Lung (tissue), 12 donors: ENCODE measurements around the gene MACROH2A1. TPM values are rescaled to one million over a fixed set of nuclear protein-coding genes. Genes with fewer than 3 reads are reported as not detected.

Experiments used
- ATAC-seq: fragments of 200-7000 bp; cut with Tn5 transposase; one replicate; pipeline ENCODE4 v1.9.1; 2020; ENCODE audit warnings: moderate number of reproducible peaks; ENCODE audit not compliant: insufficient read depth, low FRiP score
- DNase-seq, 3 donors: peaks; one replicate each; pipeline ENCODE4 v3.0.0-alpha.2; 2013 to 2017
- H3K27ac ChIP-seq, 2 donors: one replicate each; pipeline ENCODE4 v1.5.1; 2013; ENCODE audit warnings: mild to moderate bottlenecking in 2 of 2, moderate library complexity in 2 of 2, control low read depth in 1 of 2, inconsistent platforms in 1 of 2, low read depth in 1 of 2, low read length in 1 of 2
- H3K27me3 ChIP-seq, 3 donors: one replicate each; pipeline ENCODE4 v1.5.1; 2013; ENCODE audit warnings: low read length in 2 of 3; ENCODE audit not compliant: control insufficient read depth in 3 of 3, insufficient read depth in 3 of 3
- H3K36me3 ChIP-seq, 4 donors: one replicate each; pipeline ENCODE4 v1.5.1; 2013; ENCODE audit warnings: low read length in 4 of 4, mild to moderate bottlenecking in 1 of 4, moderate library complexity in 1 of 4; ENCODE audit not compliant: control insufficient read depth in 4 of 4, insufficient read depth in 4 of 4
- H3K4me1 ChIP-seq, 5 donors: one replicate each; pipeline ENCODE4 v1.5.1; 2013; ENCODE audit warnings: low read length in 5 of 5, mild to moderate bottlenecking in 2 of 5, moderate library complexity in 1 of 5; ENCODE audit not compliant: control insufficient read depth in 5 of 5, insufficient read depth in 5 of 5
- H3K4me3 ChIP-seq: one replicate; pipeline ENCODE4 v1.5.1; 2013; ENCODE audit warnings: mild to moderate bottlenecking, control low read depth, moderate library complexity
- H3K9ac ChIP-seq, 2 donors: one replicate each; pipeline ENCODE4 v1.5.1; 2013; ENCODE audit warnings: low read length in 2 of 2, control low read depth in 1 of 2; ENCODE audit not compliant: insufficient read depth in 1 of 2
- H3K9me3 ChIP-seq, 4 donors: one replicate each; pipeline ENCODE4 v1.5.1; 2013; ENCODE audit warnings: low read length in 3 of 4, mild to moderate bottlenecking in 1 of 4, moderate library complexity in 1 of 4; ENCODE audit not compliant: control insufficient read depth in 4 of 4, insufficient read depth in 3 of 4
- WGBS, 2 donors: extraction: QIAGEN DNeasy Blood & Tissue Kit; methylation state at CpG; one replicate each; pipeline ENCODE4 v1.1.7; 2013; 5-methylcytosine and 5-hydroxymethylcytosine counted together
- polyA plus RNA-seq, 2 donors: library from polyadenylated mRNA; stranded (reverse); fragments of 200-250 nt; gene quantifications; one replicate each; pipeline ENCODE4 v1.2.1, GENCODE V29; 2013
- total RNA-seq, 2 donors: library from RNA; depleted of rRNA in 1 of 2; stranded (reverse); fragments of >200 nt in 1 of 2; gene quantifications; one replicate each; pipeline ENCODE4 v1.2.1, GENCODE V29; 2014 to 2021
- TF ChIP-seq, protein P1 (sequence below): IDR thresholded peaks from 2 replicates; pipeline ENCODE4 v1.5.1; 2012; ENCODE audit warnings: mild to moderate bottlenecking; ENCODE audit errors: control extremely low read depth, extremely low read depth
- donor health status: control.
- donor health status: control.
- donor health status: Bipolar disorder and iron deficiency.
- donor health status: healthy.
- donor health status: DM: yes; HTN: yes; CAD: no.

MACROH2A1 gene
- total and polyA plus RNA-seq, 4 donors = 149 to 334 (median 248) TPM

DNA sequence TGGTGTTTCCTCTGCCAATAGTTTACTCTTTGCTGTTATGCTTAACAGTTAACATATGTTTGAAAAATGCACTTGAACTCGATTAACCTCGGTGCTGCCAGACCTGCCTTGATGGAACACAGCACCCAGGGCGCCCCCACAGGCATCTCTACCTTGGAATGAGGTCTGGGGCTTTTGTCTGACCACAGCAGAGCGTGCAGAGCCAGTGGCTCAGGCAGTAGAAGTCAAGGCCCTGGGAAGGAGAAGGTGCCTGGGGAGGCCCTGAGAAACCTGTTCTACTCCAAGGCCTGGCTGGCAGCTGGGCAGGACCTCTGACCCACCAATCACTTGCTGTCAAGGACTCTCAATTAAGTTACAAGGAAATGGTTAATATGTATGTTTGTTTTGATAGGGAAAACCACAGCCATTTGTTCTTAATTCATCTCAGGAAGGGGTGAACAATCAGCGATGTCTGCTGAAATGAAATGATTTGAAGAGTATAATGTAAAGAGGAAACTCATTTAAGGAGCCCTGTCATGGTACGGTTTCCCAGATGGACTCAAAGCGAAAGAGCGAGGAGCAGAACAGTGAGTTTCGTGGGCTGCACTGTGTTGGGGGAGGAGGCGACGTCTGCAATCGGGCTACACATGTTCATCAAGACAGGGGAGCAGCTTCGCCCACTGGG, 21.9 kb downstream of the MACROH2A1 start:
- Histone ChIP-seq H3K9me3 (no peaks in the 10 kb centered on the region), H3K27me3 (no peaks in the 10 kb centered on the region), H3K4me1 (peaks cover 0 to 23% (median 17%) of the 10 kb centered on the region in 5 donors), H3K27ac (no peak overlapping the region), H3K4me3 (no peak overlapping the region), H3K36me3 (peaks cover 0 to 42% (median 31%) of the 10 kb centered on the region in 4 donors), H3K9ac (no peak overlapping the region)
- DNase-seq (peak in 1 of 3 donors; percentile 29), ATAC-seq (no peak)
- TF ChIP-seq, protein P1, sequence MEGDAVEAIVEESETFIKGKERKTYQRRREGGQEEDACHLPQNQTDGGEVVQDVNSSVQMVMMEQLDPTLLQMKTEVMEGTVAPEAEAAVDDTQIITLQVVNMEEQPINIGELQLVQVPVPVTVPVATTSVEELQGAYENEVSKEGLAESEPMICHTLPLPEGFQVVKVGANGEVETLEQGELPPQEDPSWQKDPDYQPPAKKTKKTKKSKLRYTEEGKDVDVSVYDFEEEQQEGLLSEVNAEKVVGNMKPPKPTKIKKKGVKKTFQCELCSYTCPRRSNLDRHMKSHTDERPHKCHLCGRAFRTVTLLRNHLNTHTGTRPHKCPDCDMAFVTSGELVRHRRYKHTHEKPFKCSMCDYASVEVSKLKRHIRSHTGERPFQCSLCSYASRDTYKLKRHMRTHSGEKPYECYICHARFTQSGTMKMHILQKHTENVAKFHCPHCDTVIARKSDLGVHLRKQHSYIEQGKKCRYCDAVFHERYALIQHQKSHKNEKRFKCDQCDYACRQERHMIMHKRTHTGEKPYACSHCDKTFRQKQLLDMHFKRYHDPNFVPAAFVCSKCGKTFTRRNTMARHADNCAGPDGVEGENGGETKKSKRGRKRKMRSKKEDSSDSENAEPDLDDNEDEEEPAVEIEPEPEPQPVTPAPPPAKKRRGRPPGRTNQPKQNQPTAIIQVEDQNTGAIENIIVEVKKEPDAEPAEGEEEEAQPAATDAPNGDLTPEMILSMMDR = no peak
- 33 to 57% methylated on average over 13 of the region's 13 CpGs for WGBS, 2 donors

DNA sequence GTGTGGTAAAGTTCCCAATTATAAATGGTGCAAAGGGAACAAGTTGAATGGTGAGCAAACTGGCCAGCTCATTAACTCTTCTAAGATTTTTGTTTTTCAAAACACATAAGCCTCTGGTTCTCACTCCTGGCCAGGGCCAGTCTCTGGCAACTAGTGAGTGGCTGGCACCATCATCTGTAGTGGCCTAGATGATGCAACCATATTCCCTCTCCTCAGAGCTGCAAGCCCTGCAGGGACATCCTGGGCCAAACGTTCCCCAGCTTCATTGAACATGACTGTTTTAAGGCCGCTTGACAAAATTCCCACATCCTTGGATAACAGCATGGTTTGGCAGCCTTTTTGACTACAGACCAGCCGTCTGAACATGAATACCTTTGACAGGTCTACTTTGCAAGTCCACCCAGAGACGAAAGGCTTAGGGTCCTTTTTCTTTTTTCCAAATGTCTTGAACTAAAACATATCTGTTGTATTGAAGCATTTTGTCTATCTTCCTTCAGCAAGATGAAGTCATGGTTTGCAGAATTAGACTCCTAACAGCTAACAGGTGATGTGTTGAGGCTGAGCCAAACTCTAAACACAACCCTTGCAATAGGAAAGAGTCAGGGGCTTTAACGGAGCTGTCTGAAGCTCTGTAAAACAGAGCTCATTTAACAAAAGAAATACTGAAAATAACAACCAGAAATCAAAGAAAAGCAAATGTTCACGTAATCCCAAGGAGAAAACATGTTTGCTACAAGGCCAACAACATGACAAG, 23.8 kb downstream of the MACROH2A1 start:
- Histone ChIP-seq H3K27me3 (no peaks in the 10 kb centered on the region), H3K4me3 (no peak overlapping the region), H3K4me1 (peaks cover 0 to 25% (median 20%) of the 10 kb centered on the region in 5 donors), H3K9ac (no peak overlapping the region), H3K9me3 (no peaks in the 10 kb centered on the region), H3K27ac (peak overlapping the region in 1 of 2 donors; percentile 76), H3K36me3 (peaks cover 0 to 43% (median 29%) of the 10 kb centered on the region in 4 donors)
- WGBS, 2 donors = 51 to 73% methylated on average over 6 of the region's 6 CpGs
- ATAC-seq (no peak), DNase-seq (no peak)
- TF ChIP-seq, protein P1 = no peak

DNA sequence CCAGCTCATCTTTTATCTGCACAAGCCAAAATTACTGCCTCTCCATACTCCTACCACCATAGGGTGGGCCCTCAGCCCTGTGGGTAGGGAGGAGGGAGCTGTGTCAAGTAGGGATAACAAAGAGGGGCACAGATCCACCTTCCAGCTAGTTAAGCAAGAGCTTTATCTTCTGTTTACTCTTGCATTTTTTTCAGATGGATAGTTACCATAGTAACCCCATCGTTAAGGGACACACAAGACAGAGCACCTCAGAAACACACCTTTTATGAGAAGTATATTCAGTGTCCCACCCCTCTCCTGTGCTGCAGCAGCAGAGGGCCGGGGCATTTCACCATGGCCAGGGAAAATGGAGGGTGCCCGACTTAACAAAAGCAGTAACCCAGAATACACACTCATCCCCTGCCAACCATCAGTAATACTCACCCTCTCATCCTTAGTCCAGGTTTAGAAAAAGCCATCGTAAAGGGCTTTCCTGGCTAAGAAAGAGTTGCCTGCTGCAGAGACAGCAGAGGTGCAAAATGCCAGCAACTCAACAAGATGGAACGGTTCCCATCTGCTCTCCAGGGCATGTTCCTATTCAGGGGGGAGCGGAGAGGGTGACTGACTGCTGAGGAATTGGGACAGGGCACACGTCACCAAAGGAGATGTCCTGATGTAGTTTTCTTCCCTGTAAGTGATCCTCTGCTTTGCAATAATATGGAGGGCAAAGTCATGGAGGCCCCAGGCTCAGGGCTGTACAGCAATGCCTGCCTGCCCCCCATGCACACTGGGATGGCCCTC, 25.1 kb downstream of the MACROH2A1 start:
- Histone ChIP-seq H3K9ac (no peak overlapping the region), H3K27ac (peak overlapping the region in 1 of 2 donors; percentile 76), H3K4me1 (peaks cover 0 to 23% (median 18%) of the 10 kb centered on the region in 5 donors), H3K9me3 (no peaks in the 10 kb centered on the region), H3K27me3 (no peaks in the 10 kb centered on the region), H3K4me3 (no peak overlapping the region), H3K36me3 (peaks cover 0 to 42% (median 33%) of the 10 kb centered on the region in 4 donors)
- TF ChIP-seq, protein P1 = no peak
- ATAC-seq = no peak
- DNase-seq = peak in 2 of 3 donors; percentile 12 to 13
- 65 to 73% methylated on average over 7 of the region's 7 CpGs for WGBS, 2 donors
